ENCODE data around the gene KIF25.

KIF25 gene

GRCh38 chr6:168053086-168053956, 55.9 kb downstream of the KIF25 start:
- no peak for DNase-seq

- DNase-seq = no peak
Observed at GRCh38 chr6:168053957-168054471, 56.5 kb downstream of the KIF25 start.

- no peak for DNase-seq
Observed at GRCh38 chr6:168054765-168055560, 57.5 kb downstream of the KIF25 start.

GRCh38 chr6:168055696-168056489, 58.4 kb downstream of the KIF25 start:
- DNase-seq = no peak

GRCh38 chr6:168056892-168057527, 59.5 kb downstream of the KIF25 start:
- DNase-seq = no peak

GRCh38 chr6:168057836-168058235, 60.4 kb downstream of the KIF25 start:
- DNase-seq = no peak

GRCh38 chr6:168058691-168059551, 61.5 kb downstream of the KIF25 start:
- no peak for DNase-seq

- no peak for DNase-seq
Observed at GRCh38 chr6:168060521-168060931, 63.1 kb downstream of the KIF25 start.

- no peak for DNase-seq
Observed at GRCh38 chr6:168061269-168062210, 64.1 kb downstream of the KIF25 start.

GRCh38 chr6:168062346-168063289, 65.1 kb downstream of the KIF25 start:
- DNase-seq = no peak

- DNase-seq = no peak
Observed at GRCh38 chr6:168063431-168063830, 66.0 kb downstream of the KIF25 start.

- DNase-seq = no peak
Observed at GRCh38 chr6:168064226-168064807, 66.8 kb downstream of the KIF25 start.

GRCh38 chr6:168067081-168067759, 69.7 kb downstream of the KIF25 start:
- DNase-seq = no peak

- no peak for DNase-seq
Observed at GRCh38 chr6:168070804-168071203, 73.3 kb downstream of the KIF25 start.

GRCh38 chr6:168071620-168072019, 74.1 kb downstream of the KIF25 start:
- DNase-seq = no peak

GRCh38 chr6:168072261-168072660, 74.8 kb downstream of the KIF25 start:
- DNase-seq = no peak

GRCh38 chr6:168072730-168073129, 75.3 kb downstream of the KIF25 start:
- no peak for DNase-seq

Data from inflammatory macrophage (primary cell).